NCI-H1694 (cell line): Measurements from ENCODE around the gene MSX2.
"Not testable (repeated sequence)": the region's sequence is repeated elsewhere in the genome, so short reads cannot be mapped to it uniquely, and the experiment has no call there.

ENCODE experiments used
- DNase-seq: peaks from one replicate; lab custom pipeline; 2025; lab: John Stamatoyannopoulos, UW

The MSX2 gene

DNA sequence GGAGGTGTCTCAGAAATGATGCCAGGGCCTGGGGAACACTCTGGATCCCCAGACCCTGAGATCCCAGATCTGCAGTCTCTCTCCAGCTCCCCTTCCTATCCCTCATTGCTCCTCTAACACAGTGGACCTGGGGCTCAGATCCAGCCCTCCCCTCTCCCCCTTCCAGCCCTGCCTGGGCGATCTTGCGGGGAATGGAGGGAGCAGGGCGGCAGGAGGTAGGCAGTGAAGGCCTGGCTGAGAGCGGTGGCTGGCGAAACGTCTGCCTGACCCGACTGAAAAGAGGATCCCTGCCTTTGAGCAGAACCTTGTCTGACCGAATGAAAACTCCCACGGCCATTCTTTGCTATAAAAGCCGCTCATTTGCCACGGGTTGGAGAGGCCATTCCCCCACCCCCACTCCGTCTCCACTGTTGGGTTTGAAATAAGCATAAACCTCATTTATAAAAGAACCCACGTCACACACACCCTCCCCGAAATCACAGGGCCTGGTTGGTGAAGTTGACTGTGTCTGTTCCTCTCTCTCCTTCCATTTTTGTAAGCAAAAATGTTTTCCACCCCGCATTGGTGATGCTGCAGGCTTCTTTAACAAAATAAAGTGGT lies 8.8 kb downstream of the MSX2 start:
- DNase-seq, result no peak

- DNase-seq, result no peak
Observed at GRCh38 chr5:174733836-174734235, 9.5 kb downstream of the MSX2 start.

DNA sequence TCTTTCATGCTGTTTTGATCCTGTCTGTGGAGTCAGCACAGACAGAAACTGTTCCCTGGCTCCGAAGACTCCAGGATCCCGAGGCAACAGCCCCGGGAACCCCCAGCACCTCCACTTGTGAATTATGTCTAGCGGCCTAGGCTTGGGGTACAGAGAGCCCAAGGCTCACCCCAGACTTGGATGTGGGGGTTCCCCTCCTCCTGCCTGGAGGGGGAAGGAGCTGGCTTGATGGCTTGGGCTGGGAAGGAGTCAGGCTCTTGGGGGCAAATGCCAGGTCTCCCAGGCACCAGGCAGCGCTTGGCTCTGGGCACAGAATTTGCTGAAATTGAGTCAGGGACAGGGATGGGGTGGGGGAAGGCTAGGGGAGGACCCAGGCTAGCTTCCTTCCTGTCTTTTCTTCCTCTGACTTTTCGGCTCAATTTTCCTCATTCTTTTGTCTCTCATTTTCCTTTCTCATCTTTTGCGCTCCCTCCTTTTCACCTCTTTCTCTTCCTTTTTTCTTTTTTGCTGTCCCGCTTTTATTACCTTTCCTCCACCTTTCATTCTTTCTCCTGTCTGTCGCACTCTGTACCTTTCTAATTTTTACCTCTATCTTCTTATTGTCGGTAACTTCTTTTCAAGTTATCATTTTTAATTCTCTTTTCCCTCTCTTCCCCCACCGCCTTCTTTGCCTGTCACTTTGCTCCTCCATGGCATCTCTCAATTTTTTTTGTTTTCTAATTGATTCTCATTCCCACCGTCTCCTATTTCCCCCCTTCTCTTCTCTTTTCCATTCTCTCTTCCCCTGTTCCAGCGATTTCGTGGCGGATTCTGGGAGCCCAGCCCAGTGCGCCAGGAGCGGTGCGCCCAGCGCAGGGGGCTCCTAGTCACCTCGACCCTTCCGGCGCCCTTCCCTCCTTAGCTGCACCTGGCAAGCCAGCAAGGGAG lies 10.5 kb downstream of the MSX2 start:
- DNase-seq, result no peak

DNA sequence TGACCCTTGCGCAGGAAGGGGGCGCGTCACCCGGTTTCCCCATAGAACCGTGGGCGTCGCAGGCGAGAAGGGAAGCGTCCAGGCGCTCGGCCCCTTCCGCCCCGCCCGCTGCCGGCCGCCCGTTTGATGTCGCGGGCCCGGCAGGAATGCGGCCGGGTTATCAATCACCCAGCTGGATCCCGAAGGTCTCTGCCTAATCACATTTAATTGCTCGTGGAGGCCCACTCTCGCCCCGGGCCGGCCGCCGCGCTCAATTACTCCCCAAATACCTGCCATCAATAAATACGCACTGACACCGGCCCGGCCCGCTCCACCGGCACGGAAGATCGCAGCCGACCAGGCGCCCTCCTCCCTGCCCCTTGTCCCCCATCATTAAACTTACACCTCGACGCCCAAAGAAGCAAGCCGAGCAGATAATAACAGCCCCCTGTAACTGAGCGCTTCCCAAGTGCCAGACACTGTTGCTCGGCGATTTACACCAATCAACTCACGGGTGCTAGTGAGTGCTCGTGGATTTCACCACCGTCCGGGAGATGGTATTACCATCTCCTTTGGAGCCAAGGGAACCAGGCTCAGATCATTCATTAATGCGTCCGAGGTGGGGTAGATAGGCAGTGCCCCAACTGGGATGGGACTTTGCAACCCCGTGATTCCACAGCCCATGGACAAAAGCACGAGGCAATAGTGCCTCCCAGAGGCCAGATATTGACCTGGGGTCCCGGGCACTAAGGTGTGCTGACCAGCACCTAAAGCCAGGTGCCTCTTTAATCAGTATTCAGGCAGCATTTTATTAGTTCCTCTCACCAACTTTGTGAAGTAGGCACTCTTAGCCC lies 11.3 kb downstream of the MSX2 start:
- DNase-seq, result no peak

- DNase-seq, result no peak
Observed at GRCh38 chr5:174736331-174736721, 11.9 kb downstream of the MSX2 start.

DNA sequence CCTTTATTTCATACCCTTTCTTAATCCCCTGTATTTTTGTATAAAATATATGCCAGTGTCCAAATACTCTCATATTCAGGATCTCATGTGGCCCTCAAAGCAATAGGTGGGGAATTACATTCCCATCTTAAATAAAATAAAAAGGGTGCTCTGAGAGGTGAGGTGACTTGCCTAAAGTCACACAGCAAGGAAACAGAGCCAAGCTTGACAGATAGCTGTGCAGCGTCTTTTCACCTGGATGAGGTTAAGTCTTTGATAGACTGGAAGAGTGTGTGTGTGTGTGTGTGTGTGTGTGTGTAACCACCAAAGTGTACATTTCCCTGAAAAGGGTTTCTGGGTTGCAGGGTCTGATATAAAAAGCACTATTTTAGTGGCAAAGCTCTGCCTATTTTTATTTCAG lies 12.4 kb downstream of the MSX2 start:
- DNase-seq, result no peak

- DNase-seq, result no peak
Observed at GRCh38 chr5:174737330-174737729, 12.9 kb downstream of the MSX2 start.

- DNase-seq, result no peak
Observed at GRCh38 chr5:174741352-174741751, 17.0 kb downstream of the MSX2 start.

GRCh38 chr5:174744896-174745295 lies 20.5 kb downstream of the MSX2 start:
- DNase-seq, result no peak

- no peak for DNase-seq
Observed at GRCh38 chr5:174745590-174746103, 21.3 kb downstream of the MSX2 start.

- no peak for DNase-seq
Observed at GRCh38 chr5:174750711-174751110, 26.3 kb downstream of the MSX2 start.

- DNase-seq, result no peak
Observed at GRCh38 chr5:174751154-174752000, 27.0 kb downstream of the MSX2 start.

DNA sequence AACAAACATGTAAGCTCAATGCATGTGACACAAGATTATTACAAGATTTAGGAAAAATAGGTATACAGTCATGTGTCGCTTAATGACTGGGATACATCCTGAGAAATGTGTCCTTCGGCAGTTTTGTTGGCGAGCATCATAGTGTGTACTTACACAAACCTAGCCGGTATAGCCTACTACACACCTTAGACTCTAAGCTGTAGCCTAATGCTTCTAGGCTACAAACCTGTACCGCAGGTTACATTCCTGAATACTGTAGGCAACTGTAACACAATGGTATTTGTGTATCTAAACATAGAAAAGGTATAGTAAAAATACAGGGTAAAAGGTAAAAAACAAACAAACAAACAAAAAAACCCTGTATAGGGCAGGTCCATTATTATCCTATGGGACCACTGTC lies 27.7 kb downstream of the MSX2 start:
- no peak for DNase-seq

DNA sequence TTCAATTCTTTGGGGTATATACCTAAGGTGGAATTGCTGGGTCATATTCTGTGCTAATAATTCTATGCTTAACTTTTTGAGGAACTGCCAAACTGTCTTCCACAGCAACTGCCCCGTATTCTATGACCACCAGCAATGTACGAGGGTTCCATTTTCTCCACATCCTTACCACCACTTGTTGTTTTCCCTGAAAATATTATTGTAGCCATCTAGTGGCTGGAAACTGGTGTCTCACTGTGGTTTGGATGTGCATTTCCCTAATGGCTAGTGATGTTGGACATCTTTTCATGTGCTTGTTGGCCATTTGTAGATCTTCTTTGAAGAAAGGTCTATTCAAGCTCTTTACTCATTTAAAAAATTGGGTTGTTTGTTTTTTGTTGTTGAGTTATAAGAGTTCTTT lies 30.7 kb downstream of the MSX2 start:
- DNase-seq, result no peak

DNA sequence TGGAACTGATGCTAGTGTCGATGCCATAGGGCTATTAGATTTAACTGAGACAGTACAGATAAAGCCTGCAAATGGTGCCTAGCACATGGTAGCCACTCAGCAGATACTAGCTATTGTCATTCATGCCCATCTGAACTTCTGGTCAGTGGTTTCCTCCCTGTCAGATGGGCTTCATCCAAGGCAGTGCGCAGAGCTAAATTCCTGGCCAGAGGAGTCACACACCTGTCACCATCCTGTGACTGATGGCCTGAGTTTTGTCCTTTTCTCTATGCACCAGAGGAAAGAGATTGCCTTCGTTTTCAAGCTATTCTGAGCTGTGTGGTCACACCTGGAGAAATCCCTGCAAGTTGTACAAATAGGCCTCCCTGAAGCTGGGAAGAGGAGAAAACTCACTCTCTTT lies 34.7 kb downstream of the MSX2 start:
- no peak for DNase-seq

DNA sequence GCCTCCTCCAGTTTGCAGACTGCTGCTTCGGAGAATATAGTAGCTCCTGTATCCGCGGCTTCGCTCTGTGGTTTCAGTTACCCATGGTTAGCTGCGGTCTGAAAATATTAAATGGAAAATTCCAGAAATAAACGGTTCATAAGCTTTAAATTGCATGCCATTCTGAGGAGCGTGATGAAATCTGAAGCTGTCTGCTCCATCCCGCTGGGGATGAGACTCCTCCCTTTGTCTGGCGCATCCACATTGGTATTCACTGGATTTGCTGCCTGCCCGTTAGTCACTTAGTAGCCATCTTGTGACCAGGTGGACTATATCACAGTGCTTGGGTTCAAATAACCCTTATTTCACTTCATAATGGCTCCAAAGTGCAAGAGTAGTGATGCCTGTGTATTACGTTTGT lies 36.3 kb downstream of the MSX2 start:
- DNase-seq, result no peak

DNA sequence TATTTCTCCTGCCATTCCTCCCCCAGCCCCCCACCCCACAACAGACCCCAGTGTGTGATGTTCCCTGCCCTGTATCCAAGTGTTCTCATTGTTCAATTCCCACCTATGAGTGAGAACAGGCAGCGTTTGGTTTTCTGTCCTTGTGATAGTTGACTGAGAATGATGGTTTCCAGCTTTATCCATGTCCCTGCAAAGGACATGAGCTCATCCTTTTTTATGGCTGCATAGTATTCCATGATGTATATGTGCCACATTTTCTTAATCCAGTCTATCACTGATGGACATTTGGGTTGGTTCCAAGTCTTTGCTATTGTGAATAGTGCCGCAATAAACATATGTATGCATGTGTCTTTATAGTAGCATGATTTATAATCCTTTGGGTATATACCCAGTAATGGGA lies 37.0 kb downstream of the MSX2 start:
- not testable (repeated sequence) for DNase-seq

- no peak for DNase-seq
Observed at GRCh38 chr5:174764309-174764708, 39.9 kb downstream of the MSX2 start.

GRCh38 chr5:174765540-174765939 lies 41.2 kb downstream of the MSX2 start:
- DNase-seq, result no peak

GRCh38 chr5:174767670-174768069 lies 43.3 kb downstream of the MSX2 start:
- DNase-seq, result no peak

- no peak for DNase-seq
Observed at GRCh38 chr5:174769005-174769404, 44.6 kb downstream of the MSX2 start.

DNA sequence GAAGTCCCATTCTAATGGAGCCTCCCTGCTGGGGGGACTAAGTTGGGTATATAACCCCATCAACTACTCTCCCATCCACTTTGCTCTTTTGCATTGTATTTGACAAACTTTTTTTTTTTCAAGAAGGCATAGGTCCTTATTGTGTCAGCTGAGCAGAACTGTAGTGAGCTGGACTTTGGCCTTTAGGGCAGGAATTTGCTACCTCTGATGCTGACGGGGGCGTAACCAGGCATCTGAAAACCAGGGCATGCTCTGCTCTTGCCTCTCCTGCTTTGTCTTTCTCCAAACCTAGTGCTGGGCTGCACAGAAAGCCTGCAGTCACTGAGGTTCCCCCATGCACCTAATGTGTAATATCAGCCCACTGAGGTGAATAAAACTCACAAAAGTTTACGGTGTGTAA lies 49.0 kb downstream of the MSX2 start:
- no peak for DNase-seq
